GM11168 (cell line): ENCODE data around the gene STARD8.
"Not testable (repeated sequence)": the region's sequence is repeated elsewhere in the genome, so short reads cannot be mapped to it uniquely, and the experiment has no call there.

Source experiments
- in situ Hi-C: fragments of 300-500 bp; cut with MboI; formaldehyde crosslinking; loops from one replicate; pipeline ENCODE4 v1.12.0; 2022; ENCODE audit warnings: low sequenced_read_pairs; ENCODE audit not compliant: unreplicated experiment

The STARD8 gene

GRCh38 chrX:68688931-68689330 is 41.5 kb downstream of the STARD8 start:
- in situ Hi-C loops, result not testable (repeated sequence)

- in situ Hi-C loops, result no loop called here
Measured at GRCh38 chrX:68690936-68691501, 43.6 kb downstream of the STARD8 start.

GRCh38 chrX:68691921-68692320 is 44.5 kb downstream of the STARD8 start:
- in situ Hi-C loops, result no loop called here

- in situ Hi-C loops, result no loop called here
Measured at GRCh38 chrX:68692651-68693050, 45.2 kb downstream of the STARD8 start.

- in situ Hi-C loops, result no loop called here
Measured at GRCh38 chrX:68693481-68694434, 46.3 kb downstream of the STARD8 start.

GRCh38 chrX:68694435-68695205 is 47.2 kb downstream of the STARD8 start:
- in situ Hi-C loops, result no loop called here

- in situ Hi-C loops, result no loop called here
Measured at GRCh38 chrX:68695206-68695845, 47.9 kb downstream of the STARD8 start.

GRCh38 chrX:68696267-68696990 is 49.0 kb downstream of the STARD8 start:
- in situ Hi-C loops, result no loop called here

GRCh38 chrX:68697036-68697435 is 49.6 kb downstream of the STARD8 start:
- in situ Hi-C loops, result no loop called here

GRCh38 chrX:68697465-68698125 is 50.1 kb downstream of the STARD8 start:
- in situ Hi-C loops, result no loop called here

GRCh38 chrX:68698942-68699341 is 51.5 kb downstream of the STARD8 start:
- in situ Hi-C loops, result no loop called here

- in situ Hi-C loops, result loop anchor here (25.0 kb wide), 1 partner anchor 188 kb away; no protein-coding TSS in a partner anchor
Measured at GRCh38 chrX:68699960-68700746, 52.7 kb downstream of the STARD8 start.

- in situ Hi-C loops, result loop anchor here (25.0 kb wide), 1 partner anchor 191 kb away; no protein-coding TSS in a partner anchor
Measured at GRCh38 chrX:68703369-68703768, 55.9 kb downstream of the STARD8 start.

GRCh38 chrX:68703846-68704245 is 56.4 kb downstream of the STARD8 start:
- in situ Hi-C loops, result loop anchor here (25.0 kb wide), 1 partner anchor 192 kb away; no protein-coding TSS in a partner anchor

GRCh38 chrX:68705986-68706385 is 58.5 kb downstream of the STARD8 start:
- in situ Hi-C loops, result loop anchor here (25.0 kb wide), 1 partner anchor 194 kb away; no protein-coding TSS in a partner anchor

- in situ Hi-C loops, result loop anchor here (25.0 kb wide), 1 partner anchor 196 kb away; no protein-coding TSS in a partner anchor
Measured at GRCh38 chrX:68708503-68709290, 61.2 kb downstream of the STARD8 start.

GRCh38 chrX:68710870-68711576 is 63.6 kb downstream of the STARD8 start:
- in situ Hi-C loops, result loop anchor here (25.0 kb wide), 1 partner anchor 199 kb away; no protein-coding TSS in a partner anchor
